ENCODE data around the gene RALGPS1.

Gene RALGPS1

DNA sequence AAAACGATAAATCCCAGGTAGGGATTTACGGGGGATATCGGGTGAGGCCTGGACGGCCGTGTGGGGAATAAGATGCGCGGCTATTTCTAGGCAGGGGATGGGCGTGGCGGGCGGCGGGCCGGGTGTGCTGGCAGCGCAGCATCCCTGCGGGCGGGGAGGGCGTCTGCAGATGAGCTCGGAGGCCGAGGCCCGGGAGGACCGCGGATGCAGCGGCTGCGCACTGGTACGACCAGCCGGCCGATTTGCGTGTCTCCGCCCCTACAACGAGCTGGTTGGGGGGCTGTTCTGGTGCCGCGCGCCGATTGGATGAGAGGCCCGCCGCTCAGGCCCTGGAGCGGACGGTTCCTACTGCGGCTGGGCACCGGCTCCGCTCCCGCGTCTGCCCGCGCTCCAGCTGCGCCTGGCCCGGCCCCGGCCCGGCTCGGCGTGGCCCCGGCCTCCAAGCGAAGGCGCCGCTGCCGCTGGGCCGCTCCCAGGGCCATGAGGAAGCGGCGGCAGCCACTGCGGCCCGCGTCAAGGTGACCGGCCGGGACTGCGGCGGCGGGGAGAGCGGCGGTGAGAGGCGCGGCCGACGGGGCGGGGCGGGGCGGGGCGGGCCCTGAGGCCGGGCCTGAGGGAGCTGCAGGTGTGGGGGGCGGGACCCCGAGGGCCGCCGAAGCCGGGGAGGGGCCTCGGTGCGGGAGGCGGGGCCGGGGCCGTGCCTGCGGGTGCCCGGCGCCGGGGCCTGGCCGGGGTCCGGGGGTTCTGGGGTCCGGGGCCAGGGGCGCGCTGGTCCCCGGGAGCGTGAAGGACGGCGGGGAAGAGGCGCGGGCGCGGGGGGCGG is at the start of gene RALGPS1:
RALGPS1 (plus strand) TSS at position 325 of the 823 bp plus-strand sequence. CDS start 47,508 bp downstream, outside the sequence.
- DNase-seq (ENCODE audit: extremely low spot score): peak; percentile 97
- ChIA-PET POLR2A (interaction anchor here (0.7 to 1.8 kb wide), 4 partner anchors 9 to 537 kb away, joined by 3 to 5 read pairs (median 3); partner anchors contain the start of gene LRSAM1), CTCF (interaction anchor here (0.6 kb wide), 1 partner anchor 300 kb away, joined by 3 read pairs; no protein-coding TSS in a partner anchor)
- no peak for TF ChIP-seq BHLHE40 (IDR thresholded peaks at IDR 0.05; ENCODE audit: borderline replicate concordance)
- TF ChIP-seq ZNF384 (IDR thresholded peaks at IDR 0.05): no peak
- TF ChIP-seq SUZ12 (IDR thresholded peaks at IDR 0.05): no peak
- TF ChIP-seq LEF1 (IDR thresholded peaks at IDR 0.05; ENCODE audit: borderline replicate concordance): peak; percentile 55; the same call in 1 of the 2 replicates
- no peak for TF ChIP-seq HDGF (IDR thresholded peaks at IDR 0.05; ENCODE audit: borderline replicate concordance)
- TF ChIP-seq FOXK2 (IDR thresholded peaks at IDR 0.05): no peak
- TF ChIP-seq TARDBP (IDR thresholded peaks at IDR 0.05): no peak
- TF ChIP-seq, protein P1, sequence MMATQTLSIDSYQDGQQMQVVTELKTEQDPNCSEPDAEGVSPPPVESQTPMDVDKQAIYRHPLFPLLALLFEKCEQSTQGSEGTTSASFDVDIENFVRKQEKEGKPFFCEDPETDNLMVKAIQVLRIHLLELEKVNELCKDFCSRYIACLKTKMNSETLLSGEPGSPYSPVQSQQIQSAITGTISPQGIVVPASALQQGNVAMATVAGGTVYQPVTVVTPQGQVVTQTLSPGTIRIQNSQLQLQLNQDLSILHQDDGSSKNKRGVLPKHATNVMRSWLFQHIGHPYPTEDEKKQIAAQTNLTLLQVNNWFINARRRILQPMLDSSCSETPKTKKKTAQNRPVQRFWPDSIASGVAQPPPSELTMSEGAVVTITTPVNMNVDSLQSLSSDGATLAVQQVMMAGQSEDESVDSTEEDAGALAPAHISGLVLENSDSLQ (IDR thresholded peaks at IDR 0.05): peak; percentile 99
- no peak for TF ChIP-seq SP1 (IDR thresholded peaks at IDR 0.05)
- TF ChIP-seq ELF4 (IDR thresholded peaks at IDR 0.05): no peak
- no peak for TF ChIP-seq FOXA1 (IDR thresholded peaks at IDR 0.05)
- 0 out of 2 replicates have a peak, but pooled peaks have one; percentile 10 for TF ChIP-seq FOXM1 (IDR thresholded peaks at IDR 0.05; ENCODE audit: borderline replicate concordance)
- TF ChIP-seq L3MBTL2 (conservative IDR thresholded peaks at IDR 0.05): no peak
- no peak for TF ChIP-seq NFRKB (IDR thresholded peaks at IDR 0.05)
- 0 out of 2 replicates have a peak, but pooled peaks have one; percentile 15 for TF ChIP-seq ARNT (IDR thresholded peaks at IDR 0.05)
- TF ChIP-seq CTBP1 (IDR thresholded peaks at IDR 0.05; ENCODE audit: borderline replicate concordance): peak; percentile 43; the same call in 1 of the 2 replicates

DNA sequence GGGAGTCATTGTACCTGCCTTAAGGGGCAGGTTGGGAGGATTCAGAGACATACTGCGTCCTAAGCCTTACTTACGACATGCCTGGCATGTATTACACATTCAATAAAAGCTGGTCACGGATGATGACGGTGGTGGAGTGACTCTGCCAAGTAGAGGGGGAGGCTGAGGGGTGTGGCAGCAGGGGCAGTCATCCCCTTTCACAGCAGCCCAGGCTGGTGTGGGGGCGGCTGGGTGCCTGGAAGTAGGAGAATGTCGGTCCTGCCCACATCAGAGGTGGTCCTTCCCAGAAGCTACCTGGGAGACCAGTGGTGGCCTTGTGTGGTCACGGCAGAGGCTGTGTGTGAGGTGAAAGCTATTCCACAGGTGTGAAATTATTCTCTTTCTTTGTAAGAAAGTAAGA is 45.2 kb upstream of the RALGPS1 start:
- TF ChIP-seq CTBP1 (IDR thresholded peaks at IDR 0.05; ENCODE audit: borderline replicate concordance) (no peak), HDGF (IDR thresholded peaks at IDR 0.05; ENCODE audit: borderline replicate concordance) (no peak), L3MBTL2 (conservative IDR thresholded peaks at IDR 0.05) (no peak), BHLHE40 (IDR thresholded peaks at IDR 0.05; ENCODE audit: borderline replicate concordance) (no peak), TARDBP (IDR thresholded peaks at IDR 0.05) (no peak), LEF1 (IDR thresholded peaks at IDR 0.05; ENCODE audit: borderline replicate concordance) (no peak), NFRKB (IDR thresholded peaks at IDR 0.05) (no peak), FOXM1 (IDR thresholded peaks at IDR 0.05; ENCODE audit: borderline replicate concordance) (no peak), SP1 (IDR thresholded peaks at IDR 0.05) (no peak), SUZ12 (IDR thresholded peaks at IDR 0.05) (no peak), FOXA1 (IDR thresholded peaks at IDR 0.05) (no peak), ZNF384 (IDR thresholded peaks at IDR 0.05) (no peak), ARNT (IDR thresholded peaks at IDR 0.05) (no peak), ELF4 (IDR thresholded peaks at IDR 0.05) (no peak)
- TF ChIP-seq, protein P1 (IDR thresholded peaks at IDR 0.05): no peak
- CTCF ChIA-PET: no interaction called here
- DNase-seq (ENCODE audit: extremely low spot score): no peak
- POLR2A ChIA-PET: interaction anchor here (0.5 kb wide), 1 partner anchor 41 kb away, joined by 3 read pairs; no protein-coding TSS in a partner anchor

- ChIA-PET CTCF (interaction anchor here (0.6 kb wide), 1 partner anchor 96 kb away, joined by 3 read pairs; no protein-coding TSS in a partner anchor), POLR2A (no interaction called here)
- no peak for DNase-seq (ENCODE audit: extremely low spot score)
- TF ChIP-seq SUZ12 (IDR thresholded peaks at IDR 0.05) (no peak), HDGF (IDR thresholded peaks at IDR 0.05; ENCODE audit: borderline replicate concordance) (no peak)
Observed at GRCh38 chr9:126872516-126872915, 42.1 kb upstream of the RALGPS1 start.

DNA sequence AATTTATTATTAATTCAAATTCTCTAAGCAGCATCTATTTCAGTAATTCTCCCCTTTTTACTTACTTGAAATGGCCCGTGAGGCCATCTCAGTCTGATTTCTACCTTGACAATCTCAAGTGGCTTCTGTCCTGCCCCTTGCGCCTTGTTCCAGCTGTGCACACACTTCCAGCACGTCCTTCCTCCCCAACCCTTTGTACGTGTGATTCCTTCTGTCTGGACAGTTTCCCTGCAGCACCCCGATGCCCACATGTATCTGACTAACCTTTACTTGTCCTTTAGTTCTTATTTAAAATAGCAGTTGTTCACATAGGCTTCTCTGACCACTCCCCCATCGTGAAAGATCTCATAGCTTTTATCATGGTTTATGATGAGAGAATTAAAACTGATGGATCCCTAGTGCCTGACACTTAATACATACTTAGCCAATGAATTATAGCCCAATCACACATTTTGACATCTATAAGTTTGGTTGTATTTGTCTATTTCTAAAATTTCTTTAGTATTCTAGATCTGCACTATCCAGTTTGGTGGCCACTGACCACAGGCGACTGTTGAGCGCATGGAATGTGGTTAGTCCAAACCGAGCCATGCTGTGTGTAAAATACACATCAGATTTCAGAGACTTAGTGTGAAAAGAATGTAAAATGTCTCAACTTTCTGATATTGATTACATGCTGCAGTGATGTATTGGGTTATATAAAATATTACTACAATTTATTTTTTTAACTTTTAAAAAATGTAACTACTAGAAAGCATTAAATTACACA is 39.9 kb upstream of the RALGPS1 start:
- ChIA-PET POLR2A (no interaction called here), CTCF (no interaction called here)

GRCh38 chr9:126875756-126876510 is 38.6 kb upstream of the RALGPS1 start:
- DNase-seq (ENCODE audit: extremely low spot score): no peak
- no peak for TF ChIP-seq LEF1 (IDR thresholded peaks at IDR 0.05; ENCODE audit: borderline replicate concordance)
- no peak for TF ChIP-seq ARNT (IDR thresholded peaks at IDR 0.05)
- CTCF ChIA-PET: interaction anchor here (0.6 kb wide), 1 partner anchor 1022 kb away, joined by 3 read pairs; no protein-coding TSS in a partner anchor
- POLR2A ChIA-PET: no interaction called here

More for the DNA sequence above, 39.9 kb upstream of the RALGPS1 start:
- no peak for DNase-seq (ENCODE audit: extremely low spot score)
- TF ChIP-seq ELF4 (IDR thresholded peaks at IDR 0.05) (no peak), SP1 (IDR thresholded peaks at IDR 0.05) (no peak), FOXK2 (IDR thresholded peaks at IDR 0.05) (no peak), FOXM1 (IDR thresholded peaks at IDR 0.05; ENCODE audit: borderline replicate concordance) (no peak), LEF1 (IDR thresholded peaks at IDR 0.05; ENCODE audit: borderline replicate concordance) (no peak), ARNT (IDR thresholded peaks at IDR 0.05) (no peak), HDGF (IDR thresholded peaks at IDR 0.05; ENCODE audit: borderline replicate concordance) (no peak), L3MBTL2 (conservative IDR thresholded peaks at IDR 0.05) (no peak)

DNA sequence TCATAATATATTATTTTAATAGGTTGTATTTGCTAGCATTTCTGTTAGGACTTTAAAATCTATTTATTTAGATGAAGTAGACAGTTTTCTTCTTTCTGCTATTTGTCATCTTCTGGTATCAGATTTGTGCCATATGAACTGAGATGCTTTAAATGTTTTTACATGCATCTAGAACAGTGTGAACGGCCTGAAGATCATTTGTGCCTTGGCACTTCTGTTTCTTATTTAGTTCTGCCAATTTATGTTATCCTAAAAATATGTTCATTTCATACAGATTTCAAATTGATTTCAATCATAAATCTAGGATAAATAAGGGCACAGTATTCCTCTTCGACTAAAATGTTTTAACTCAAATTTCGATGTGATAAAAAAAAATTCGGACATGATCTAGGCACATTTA is 38.1 kb upstream of the RALGPS1 start:
- no peak for DNase-seq (ENCODE audit: extremely low spot score)
- CTCF ChIA-PET: interaction anchor here (0.6 kb wide), 2 partner anchors 461 to 1022 kb away, joined by 3 to 4 read pairs; no protein-coding TSS in a partner anchor
- POLR2A ChIA-PET: no interaction called here
- TF ChIP-seq LEF1 (IDR thresholded peaks at IDR 0.05; ENCODE audit: borderline replicate concordance) (no peak), ELF4 (IDR thresholded peaks at IDR 0.05) (no peak), FOXA1 (IDR thresholded peaks at IDR 0.05) (no peak), FOXM1 (IDR thresholded peaks at IDR 0.05; ENCODE audit: borderline replicate concordance) (no peak), HDGF (IDR thresholded peaks at IDR 0.05; ENCODE audit: borderline replicate concordance) (no peak), TARDBP (IDR thresholded peaks at IDR 0.05) (no peak), NFRKB (IDR thresholded peaks at IDR 0.05) (no peak), BHLHE40 (IDR thresholded peaks at IDR 0.05; ENCODE audit: borderline replicate concordance) (no peak), ZNF384 (IDR thresholded peaks at IDR 0.05) (no peak), ARNT (IDR thresholded peaks at IDR 0.05) (no peak), FOXK2 (IDR thresholded peaks at IDR 0.05) (no peak), SUZ12 (IDR thresholded peaks at IDR 0.05) (no peak), L3MBTL2 (conservative IDR thresholded peaks at IDR 0.05) (no peak), CTBP1 (IDR thresholded peaks at IDR 0.05; ENCODE audit: borderline replicate concordance) (no peak)

Data from HEK293T (cell line).